NCI-H748 (cell line): Measurements from ENCODE around the gene RAVER1.
"Not testable (repeated sequence)": the region's sequence is repeated elsewhere in the genome, so short reads cannot be mapped to it uniquely, and the experiment has no call there.

Source experiments
- DNase-seq: peaks from one replicate; lab custom pipeline; 2025; ENCODE audit not compliant: unreplicated experiment; lab: John Stamatoyannopoulos, UW

RAVER1 gene

GRCh38 chr19:10292206-10292788 lies 41.0 kb downstream of the RAVER1 start:
- DNase-seq: peak; percentile 75

GRCh38 chr19:10291554-10292205 lies 41.6 kb downstream of the RAVER1 start:
- no peak for DNase-seq

GRCh38 chr19:10290876-10291553 lies 42.3 kb downstream of the RAVER1 start:
- DNase-seq: peak; percentile 46

GRCh38 chr19:10290357-10290875 lies 42.9 kb downstream of the RAVER1 start:
- DNase-seq: peak; percentile 32

GRCh38 chr19:10289836-10290356 lies 43.4 kb downstream of the RAVER1 start, which contains the start of gene ICAM5:
ICAM5 (plus strand) TSS chr19:10289952; CDS start chr19:10290044, 92 bp downstream.
- peak; percentile 55 for DNase-seq

GRCh38 chr19:10289167-10289835 lies 44.0 kb downstream of the RAVER1 start:
- peak; percentile 74 for DNase-seq

GRCh38 chr19:10288662-10289166 lies 44.6 kb downstream of the RAVER1 start:
- peak; percentile 66 for DNase-seq

- DNase-seq: no peak
Observed at GRCh38 chr19:10286803-10287737, 46.3 kb downstream of the RAVER1 start, which contains the start of gene ICAM4. ICAM4 (plus strand) TSS chr19:10286955; CDS start chr19:10287013, 58 bp downstream.

GRCh38 chr19:10285393-10285792 lies 47.9 kb downstream of the RAVER1 start:
- no peak for DNase-seq

- no peak for DNase-seq
Observed at GRCh38 chr19:10284960-10285278, 48.4 kb downstream of the RAVER1 start.

GRCh38 chr19:10284065-10284959 lies 49.0 kb downstream of the RAVER1 start:
- DNase-seq: no peak

- DNase-seq: no peak
Observed at GRCh38 chr19:10283301-10284064, 49.8 kb downstream of the RAVER1 start.

- not testable (repeated sequence) for DNase-seq
Observed at GRCh38 chr19:10282043-10282442, 51.3 kb downstream of the RAVER1 start.

GRCh38 chr19:10279737-10280442 lies 53.4 kb downstream of the RAVER1 start:
- no peak for DNase-seq

GRCh38 chr19:10278935-10279334 lies 54.4 kb downstream of the RAVER1 start:
- no peak for DNase-seq

GRCh38 chr19:10277795-10278589 lies 55.3 kb downstream of the RAVER1 start:
- DNase-seq: no peak

- no peak for DNase-seq
Observed at GRCh38 chr19:10274589-10274988, 58.7 kb downstream of the RAVER1 start.
